RWPE1 (cell line): ENCODE measurements around the gene TARBP2.
A peak's percentile ranks its signal among the peaks of the same experiment; 100 is the strongest.

Experiments used
- CTCF ChIA-PET: fragments of 350-600 bp; sonication (Branson Sonifier 250); formaldehyde crosslinking; extraction: SDS; loops from one replicate; lab custom pipeline; 2021; lab: Yijun Ruan, JAX
- POLR2A ChIA-PET: fragments of 400-600 bp; formaldehyde crosslinking; extraction: SDS; loops from one replicate; lab custom pipeline; 2020; ENCODE audit warnings: antibody characterized with exemption; ENCODE audit not compliant: low non-redundant PET; lab: Yijun Ruan, JAX
- DNase-seq: peaks from one replicate; pipeline ENCODE4 v3.0.0; 2012; ENCODE audit warnings: low spot score
- H3K27ac ChIP-seq: fragments of 450-650 bp; 2 replicates; pipeline ENCODE4 v1.5.1; 2017
- CTCF ChIP-seq: fragments of 450-650 bp; conservative IDR thresholded peaks from 2 replicates; pipeline ENCODE4 v1.5.1; 2017; ENCODE audit warnings: low read depth, mild to moderate bottlenecking

The TARBP2 gene

GRCh38 chr12:53506881-53507602 lies 6.0 kb downstream of the TARBP2 start, which contains the start of gene NPFF:
Gene NPFF (minus strand): TSS chr12:53507484. CDS start chr12:53507474, 10 bp downstream.
- no peak for DNase-seq
- TF ChIP-seq CTCF, result no peak
- H3K27ac ChIP-seq, result peak within 1 kb of the TSS; percentile 62
- POLR2A ChIA-PET, result no interaction called here
- CTCF ChIA-PET, result interaction anchor here (0.6 kb wide), 1 partner anchor 154 kb away, joined by 8 read pairs; no protein-coding TSS in a partner anchor

GRCh38 chr12:53507603-53507885 lies 6.5 kb downstream of the TARBP2 start:
- H3K27ac ChIP-seq, result peak overlapping the region; percentile 58; the same call in 1 of the 2 replicates
- DNase-seq, result no peak
- ChIA-PET POLR2A (no interaction called here), CTCF (interaction anchor here (0.6 to 2.0 kb wide), 3 partner anchors 26 to 186 kb away, joined by 6 to 10 read pairs (median 8); partner anchors contain the start of gene AAAS)
- no peak for TF ChIP-seq CTCF

DNA sequence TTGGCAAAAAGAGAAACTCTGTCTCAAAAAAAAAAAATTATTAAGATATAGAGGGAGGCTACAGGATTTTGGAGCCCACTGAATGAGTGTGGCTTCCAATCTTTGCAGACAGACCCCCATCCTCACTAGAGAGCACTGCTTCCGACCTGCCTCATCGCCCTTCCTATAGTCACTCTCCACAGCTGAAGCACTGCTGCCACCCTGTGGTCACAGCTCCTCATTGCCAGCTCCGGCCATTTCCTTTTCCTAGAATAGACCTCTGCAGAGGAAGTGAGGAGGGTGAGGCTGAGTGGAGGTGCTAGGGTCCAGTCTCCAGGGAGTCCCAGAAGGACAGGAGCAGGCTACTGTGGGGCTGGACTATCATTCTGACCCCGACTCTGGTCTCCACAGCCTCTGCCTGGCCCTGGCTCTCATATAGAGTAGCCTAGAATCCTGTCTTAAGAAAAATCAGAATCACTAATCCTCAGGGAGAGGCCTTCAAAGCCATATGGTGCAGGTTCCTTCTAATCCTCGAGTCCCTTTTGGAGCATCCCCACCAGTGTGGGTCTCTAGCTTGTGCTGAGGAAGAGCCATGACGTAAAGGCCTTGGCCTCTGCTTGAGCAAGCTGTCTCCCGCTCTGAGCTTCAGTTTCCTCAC lies 7.6 kb downstream of the TARBP2 start:
- peak; percentile 93 for TF ChIP-seq CTCF
- DNase-seq, result peak; percentile 77
- ChIA-PET CTCF (interaction anchor here (0.6 to 2.0 kb wide), 18 partner anchors 8 to 920 kb away, joined by 3 to 10 read pairs (median 4); partner anchors contain the start of genes AAAS and ATP5MC2), POLR2A (interaction anchor here (0.7 to 1.1 kb wide), 2 partner anchors 11 to 30 kb away, joined by 3 read pairs; no protein-coding TSS in a partner anchor)
- peak overlapping the region; percentile 62 for H3K27ac ChIP-seq

DNA sequence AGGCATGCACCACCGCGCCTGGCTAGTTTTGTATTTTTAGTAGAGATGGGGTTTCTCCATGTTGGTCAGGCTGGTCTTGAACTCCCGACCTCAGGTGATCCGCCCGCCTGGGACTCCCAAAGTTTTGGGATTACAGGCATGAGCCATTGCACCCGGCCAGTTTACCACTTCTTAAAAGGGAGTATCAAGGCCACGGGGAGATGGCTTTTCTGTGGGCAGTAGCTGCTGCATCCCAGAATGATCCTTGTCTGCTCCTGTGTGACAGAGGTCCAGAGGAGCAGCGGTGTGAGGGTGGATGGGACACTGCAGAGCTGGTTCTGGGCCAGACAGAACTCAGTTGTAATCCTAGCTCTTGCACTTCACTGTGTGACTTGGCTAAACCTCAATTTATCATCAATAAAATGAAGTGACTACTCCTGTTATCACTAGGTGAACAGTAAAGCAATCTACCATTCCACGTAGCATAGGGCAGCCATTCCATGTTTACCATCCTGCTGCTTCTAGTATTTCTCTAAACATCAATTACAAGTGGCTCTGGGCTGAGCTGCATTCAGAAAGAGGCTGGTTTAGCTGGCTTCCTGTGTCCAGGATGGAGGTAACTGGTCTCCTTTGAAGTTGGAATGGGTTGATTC lies 9.2 kb downstream of the TARBP2 start:
- ChIA-PET CTCF (no interaction called here), POLR2A (no interaction called here)
- no peak for DNase-seq
- no peak overlapping the region; the same call in 1 of the 2 replicates for H3K27ac ChIP-seq
- TF ChIP-seq CTCF, result no peak

- TF ChIP-seq CTCF, result no peak
- DNase-seq, result no peak
- no peak overlapping the region for H3K27ac ChIP-seq
- POLR2A ChIA-PET, result no interaction called here
- CTCF ChIA-PET, result interaction anchor here (0.6 kb wide), 1 partner anchor 77 kb away, joined by 3 read pairs; no protein-coding TSS in a partner anchor
Measured at GRCh38 chr12:53513712-53514410, 12.8 kb downstream of the TARBP2 start.
